Measurements from ENCODE around the gene LHX2. TPM values are rescaled to one million over a fixed set of nuclear protein-coding genes. Genes with fewer than 3 reads are reported as not detected.

LHX2 gene
- total RNA-seq, 1 experiment from 2014 or later, result 0.87 TPM

DNA sequence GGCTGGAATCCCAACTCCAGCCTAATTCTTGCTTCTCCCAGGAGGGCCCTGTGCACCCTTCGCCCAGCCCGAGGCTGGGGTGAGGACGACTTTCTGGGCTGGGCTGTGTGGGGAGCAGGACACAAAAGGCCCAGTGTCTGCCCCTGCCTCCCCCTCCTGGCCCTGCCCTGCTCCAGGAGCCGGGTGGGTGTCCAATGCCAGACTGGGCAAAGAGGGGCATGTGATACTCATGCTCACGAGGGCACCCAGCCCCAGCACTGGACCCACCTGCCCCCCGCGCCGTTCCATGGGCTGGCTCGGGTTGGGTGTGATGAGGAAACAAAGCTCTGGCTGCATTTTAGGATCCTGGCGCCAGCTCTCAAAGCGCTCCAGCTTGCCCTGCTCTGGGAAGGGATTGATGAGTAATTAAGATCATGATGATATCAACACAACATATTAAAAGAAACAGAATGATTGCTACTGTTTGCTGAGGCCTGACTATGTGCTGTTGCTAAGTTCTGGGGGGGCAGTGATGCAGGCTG is 30.7 kb downstream of the LHX2 start:
- peak; percentile 51 for DNase-seq
- peaks cover 54% of the 10 kb centered on the region for H3K27me3 ChIP-seq (ENCODE audit: control insufficient read depth, insufficient read depth, low read length)
- H3K4me3 ChIP-seq (ENCODE audit: insufficient read depth, low read depth, low read length), result no peak overlapping the region
- H3K36me3 ChIP-seq (replicated peaks; ENCODE audit: control insufficient read depth, insufficient read depth, low read length), result no peaks in the 10 kb centered on the region

DNA sequence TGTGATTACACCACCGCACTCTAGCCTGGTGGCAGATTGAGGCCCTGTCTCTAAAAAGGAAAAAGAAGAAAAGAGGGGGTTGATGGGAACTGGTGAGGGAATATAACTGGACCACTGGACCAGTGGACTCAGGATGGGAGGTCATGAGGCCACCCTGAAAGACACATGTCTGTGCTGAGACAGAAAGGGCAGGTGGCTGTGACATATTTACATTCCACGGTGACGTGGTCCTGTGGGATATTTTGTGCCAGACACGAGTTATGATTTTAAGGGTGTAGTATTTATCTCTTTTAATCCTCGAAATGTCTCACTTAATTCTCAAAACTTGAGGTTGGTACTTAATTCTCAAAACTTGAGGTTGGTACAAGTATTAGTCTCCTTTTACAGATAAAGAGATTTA is 32.9 kb downstream of the LHX2 start:
- Histone ChIP-seq H3K4me3 (ENCODE audit: insufficient read depth, low read depth, low read length) (no peak overlapping the region), H3K36me3 (replicated peaks; ENCODE audit: control insufficient read depth, insufficient read depth, low read length) (no peaks in the 10 kb centered on the region), H3K27me3 (ENCODE audit: control insufficient read depth, insufficient read depth, low read length) (peaks cover 48% of the 10 kb centered on the region)
- DNase-seq, result no peak

DNA sequence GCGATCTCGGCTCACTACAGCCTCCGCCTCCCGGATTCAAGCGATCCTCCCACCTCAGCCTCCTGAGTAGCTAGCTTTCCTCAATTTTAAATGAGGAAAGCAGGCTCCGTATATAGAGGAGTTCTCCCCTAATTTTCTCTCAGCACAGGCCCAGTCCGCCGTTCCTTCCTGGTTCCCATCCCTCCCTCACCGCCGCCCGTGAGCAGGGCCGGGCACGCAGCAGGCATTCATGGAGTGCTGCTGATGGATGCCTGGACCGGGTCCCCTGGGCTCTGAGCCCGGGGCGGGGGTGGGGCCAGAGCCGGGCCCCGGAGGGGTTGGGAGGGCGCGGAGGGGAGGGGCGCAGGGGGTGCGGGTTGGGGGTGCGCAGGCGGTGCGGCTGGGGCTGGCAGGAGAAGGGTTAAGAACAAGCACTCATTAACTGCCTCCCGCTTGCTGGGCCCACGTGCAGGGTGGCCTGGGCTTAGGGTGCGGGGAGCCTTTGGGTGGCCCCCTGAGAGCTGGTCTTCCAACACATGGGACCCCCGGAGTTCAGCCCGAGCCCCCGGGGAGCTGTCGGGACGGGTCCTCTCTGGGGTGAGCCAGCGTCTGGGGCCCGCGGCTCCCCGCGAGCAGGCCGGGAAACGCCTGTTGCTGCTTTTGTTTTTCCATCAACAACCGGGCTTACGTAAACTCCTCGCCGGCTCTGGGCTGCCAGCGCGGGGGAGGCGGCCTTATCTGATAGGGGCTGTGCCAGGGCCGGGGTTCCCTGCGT is 33.7 kb downstream of the LHX2 start:
- no peaks in the 10 kb centered on the region for H3K36me3 ChIP-seq (replicated peaks; ENCODE audit: control insufficient read depth, insufficient read depth, low read length)
- peak overlapping the region; percentile 45 for H3K4me3 ChIP-seq (ENCODE audit: insufficient read depth, low read depth, low read length)
- DNase-seq, result peak; percentile 88
- peaks cover 40% of the 10 kb centered on the region for H3K27me3 ChIP-seq (ENCODE audit: control insufficient read depth, insufficient read depth, low read length)

- H3K4me3 ChIP-seq (ENCODE audit: insufficient read depth, low read depth, low read length), result peak overlapping the region; percentile 45
- no peaks in the 10 kb centered on the region for H3K36me3 ChIP-seq (replicated peaks; ENCODE audit: control insufficient read depth, insufficient read depth, low read length)
- peaks cover 36% of the 10 kb centered on the region for H3K27me3 ChIP-seq (ENCODE audit: control insufficient read depth, insufficient read depth, low read length)
- DNase-seq, result no peak
Observed at GRCh38 chr9:124045830-124046177, 34.2 kb downstream of the LHX2 start.

DNA sequence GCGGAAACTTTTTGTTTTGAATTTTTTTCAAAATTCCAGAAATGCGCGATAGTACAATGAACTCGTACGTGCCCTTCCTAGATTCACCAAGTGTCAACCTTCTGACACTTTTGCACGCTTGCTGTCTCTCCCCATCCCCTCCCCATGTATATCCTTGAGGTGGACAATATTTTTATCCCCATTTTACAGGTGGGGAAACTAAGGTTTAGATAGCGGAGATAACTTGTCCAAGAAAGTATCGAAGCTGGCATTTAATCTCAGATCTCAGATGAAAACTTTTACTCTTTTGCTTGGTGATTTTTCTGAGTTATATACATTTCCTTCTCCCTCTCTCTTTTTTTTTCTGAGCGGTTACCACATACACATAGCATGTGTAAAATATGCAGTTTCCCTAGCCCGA is 34.6 kb downstream of the LHX2 start:
- Histone ChIP-seq H3K36me3 (replicated peaks; ENCODE audit: control insufficient read depth, insufficient read depth, low read length) (no peaks in the 10 kb centered on the region), H3K27me3 (ENCODE audit: control insufficient read depth, insufficient read depth, low read length) (peaks cover 35% of the 10 kb centered on the region), H3K4me3 (ENCODE audit: insufficient read depth, low read depth, low read length) (no peak overlapping the region; the same call in 1 of the 2 replicates)
- DNase-seq, result no peak

DNA sequence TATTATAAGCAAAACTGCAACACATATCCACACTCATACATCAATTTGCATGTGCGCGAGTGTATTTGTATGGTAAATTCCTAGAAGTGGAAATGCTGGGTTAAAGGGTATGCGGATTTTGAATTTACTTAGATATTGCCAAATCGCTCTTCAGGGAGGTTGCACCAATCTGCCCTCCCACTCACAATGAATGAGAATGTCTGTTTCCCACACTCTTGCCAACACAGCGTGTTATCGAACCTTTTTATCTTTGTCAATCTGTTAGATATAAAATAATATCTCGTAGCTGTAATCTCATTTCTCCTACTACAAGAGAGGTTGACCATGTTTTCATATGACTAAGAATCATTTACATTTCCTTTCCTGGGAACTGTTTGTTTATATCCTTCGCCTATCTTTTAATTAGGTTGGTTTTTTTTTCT is 35.7 kb downstream of the LHX2 start:
- Histone ChIP-seq H3K27me3 (ENCODE audit: control insufficient read depth, insufficient read depth, low read length) (peaks cover 26% of the 10 kb centered on the region), H3K4me3 (ENCODE audit: insufficient read depth, low read depth, low read length) (no peak overlapping the region), H3K36me3 (replicated peaks; ENCODE audit: control insufficient read depth, insufficient read depth, low read length) (no peaks in the 10 kb centered on the region)
- DNase-seq, result no peak

- no peak overlapping the region for H3K4me3 ChIP-seq (ENCODE audit: insufficient read depth, low read depth, low read length)
- peaks cover 4% of the 10 kb centered on the region for H3K27me3 ChIP-seq (ENCODE audit: control insufficient read depth, insufficient read depth, low read length)
- no peaks in the 10 kb centered on the region for H3K36me3 ChIP-seq (replicated peaks; ENCODE audit: control insufficient read depth, insufficient read depth, low read length)
- no peak for DNase-seq
Observed at GRCh38 chr9:124050955-124051354, 39.4 kb downstream of the LHX2 start.

- DNase-seq, result no peak
- H3K4me3 ChIP-seq (ENCODE audit: insufficient read depth, low read depth, low read length), result no peak overlapping the region
- H3K36me3 ChIP-seq (replicated peaks; ENCODE audit: control insufficient read depth, insufficient read depth, low read length), result no peaks in the 10 kb centered on the region
- H3K27me3 ChIP-seq (ENCODE audit: control insufficient read depth, insufficient read depth, low read length), result no peaks in the 10 kb centered on the region
Observed at GRCh38 chr9:124052401-124052800, 40.8 kb downstream of the LHX2 start.

DNA sequence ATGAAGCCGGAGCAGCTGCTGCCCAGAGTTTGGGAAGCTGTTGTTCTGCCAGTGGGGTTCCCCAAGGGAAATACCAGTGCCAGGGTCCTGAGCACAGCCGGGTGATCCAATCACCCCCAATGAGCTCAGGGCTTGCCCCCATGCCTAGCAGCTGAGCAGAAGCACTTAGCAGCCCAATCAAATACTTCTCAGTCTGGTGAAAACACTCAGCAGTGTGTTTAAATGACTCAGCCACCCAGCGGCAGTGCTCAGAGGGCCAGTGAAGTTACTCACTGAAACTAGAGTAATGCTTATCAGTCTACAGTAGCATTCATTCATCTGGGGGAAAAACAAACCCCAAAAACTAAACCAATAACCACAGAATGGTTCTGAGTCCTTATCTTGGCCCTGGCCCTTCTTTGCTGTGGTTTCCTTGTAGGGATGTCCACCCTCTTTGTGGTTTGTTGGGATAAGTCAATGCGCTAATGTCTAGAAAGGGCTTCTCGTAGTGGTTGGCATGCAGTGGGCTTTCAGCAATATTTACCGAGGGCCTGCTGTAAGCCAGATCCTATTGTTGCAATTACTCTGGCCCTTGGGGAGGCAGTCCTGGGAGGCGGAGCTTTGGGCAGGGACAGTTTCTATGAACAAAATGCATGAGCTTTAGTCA is 43.1 kb downstream of the LHX2 start:
- Histone ChIP-seq H3K4me3 (ENCODE audit: insufficient read depth, low read depth, low read length) (no peak overlapping the region), H3K36me3 (replicated peaks; ENCODE audit: control insufficient read depth, insufficient read depth, low read length) (no peaks in the 10 kb centered on the region), H3K27me3 (ENCODE audit: control insufficient read depth, insufficient read depth, low read length) (no peaks in the 10 kb centered on the region)
- no peak for DNase-seq

GRCh38 chr9:124060844-124061605 is 49.5 kb downstream of the LHX2 start:
- no peaks in the 10 kb centered on the region for H3K36me3 ChIP-seq (replicated peaks; ENCODE audit: control insufficient read depth, insufficient read depth, low read length)
- no peak overlapping the region for H3K4me3 ChIP-seq (ENCODE audit: insufficient read depth, low read depth, low read length)
- no peak for DNase-seq
- no peaks in the 10 kb centered on the region; the same call in 1 of the 2 replicates for H3K27me3 ChIP-seq (ENCODE audit: control insufficient read depth, insufficient read depth, low read length)

- Histone ChIP-seq H3K36me3 (replicated peaks; ENCODE audit: control insufficient read depth, insufficient read depth, low read length) (no peaks in the 10 kb centered on the region), H3K27me3 (ENCODE audit: control insufficient read depth, insufficient read depth, low read length) (no peaks in the 10 kb centered on the region; the same call in 1 of the 2 replicates), H3K4me3 (ENCODE audit: insufficient read depth, low read depth, low read length) (no peak overlapping the region)
- DNase-seq, result peak; percentile 63
Observed at GRCh38 chr9:124062172-124062571, 50.6 kb downstream of the LHX2 start.

DNA sequence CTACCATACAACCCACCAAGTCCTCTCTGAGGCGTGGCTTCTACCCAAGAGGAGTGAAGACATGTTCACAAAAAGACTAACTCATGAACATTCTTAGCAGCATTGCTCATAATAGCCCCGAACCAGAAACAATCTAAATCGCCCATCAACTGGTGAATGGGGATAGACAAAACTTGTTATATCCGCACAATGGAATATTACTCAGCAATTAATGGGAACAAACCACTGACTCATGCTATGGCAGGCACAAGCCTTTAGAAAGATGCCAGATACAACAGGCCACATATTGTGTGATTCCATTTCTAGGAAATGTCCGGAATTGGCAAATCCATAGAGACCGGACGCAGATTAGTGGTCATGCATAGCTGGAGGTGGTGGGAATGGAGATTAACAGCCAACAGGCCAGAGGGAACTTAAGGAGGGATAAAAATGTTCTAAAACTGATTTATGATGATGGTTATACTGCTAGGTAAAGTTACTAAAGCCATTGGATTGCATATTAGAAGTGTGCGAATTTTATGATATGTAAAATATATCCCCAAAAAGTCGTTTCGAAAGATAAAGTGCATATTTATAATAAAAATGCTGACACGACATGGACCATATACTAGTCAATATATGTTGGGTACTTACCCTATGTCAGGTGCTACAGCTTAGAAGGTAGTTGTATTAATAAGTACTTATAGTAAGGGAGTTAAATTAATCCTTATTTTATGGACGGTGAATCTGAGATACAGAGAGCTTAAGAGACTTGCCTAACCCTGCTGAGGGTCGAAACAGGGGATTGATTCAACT is 55.4 kb downstream of the LHX2 start:
- Histone ChIP-seq H3K4me3 (ENCODE audit: insufficient read depth, low read depth, low read length) (no peak overlapping the region), H3K36me3 (replicated peaks; ENCODE audit: control insufficient read depth, insufficient read depth, low read length) (no peaks in the 10 kb centered on the region), H3K27me3 (ENCODE audit: control insufficient read depth, insufficient read depth, low read length) (no peaks in the 10 kb centered on the region; the same call in 1 of the 2 replicates)
- no peak for DNase-seq

DNA sequence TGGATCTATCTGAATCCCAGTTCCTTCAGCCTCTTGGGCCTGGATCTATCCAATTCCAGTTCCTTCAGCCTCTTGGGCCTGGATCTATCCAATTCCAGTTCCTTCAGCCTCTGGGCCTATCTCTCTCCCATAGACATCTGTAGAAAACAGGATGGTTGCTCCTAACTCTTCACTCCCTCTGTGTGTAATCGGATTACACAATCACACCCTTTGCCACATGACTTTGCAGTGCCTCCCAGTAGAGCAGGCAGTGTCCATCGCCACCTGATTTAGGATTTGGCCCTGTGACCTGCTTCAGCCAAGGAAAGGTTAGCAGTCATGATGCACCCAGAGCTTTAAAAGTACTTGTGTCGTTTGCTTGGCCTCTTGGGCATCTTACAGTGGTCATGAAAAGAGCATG is 56.7 kb downstream of the LHX2 start:
- DNase-seq, result no peak
- H3K36me3 ChIP-seq (replicated peaks; ENCODE audit: control insufficient read depth, insufficient read depth, low read length), result no peaks in the 10 kb centered on the region

GRCh38 chr9:124074746-124075145 is 63.2 kb downstream of the LHX2 start:
- DNase-seq, result no peak
- H3K36me3 ChIP-seq (replicated peaks; ENCODE audit: control insufficient read depth, insufficient read depth, low read length), result no peaks in the 10 kb centered on the region
- no peaks in the 10 kb centered on the region; the same call in 1 of the 2 replicates for H3K27me3 ChIP-seq (ENCODE audit: control insufficient read depth, insufficient read depth, low read length)
- no peak overlapping the region for H3K4me3 ChIP-seq (ENCODE audit: insufficient read depth, low read depth, low read length)

More for the DNA sequence above, 56.7 kb downstream of the LHX2 start:
- H3K4me3 ChIP-seq (ENCODE audit: insufficient read depth, low read depth, low read length), result no peak overlapping the region
- no peaks in the 10 kb centered on the region; the same call in 1 of the 2 replicates for H3K27me3 ChIP-seq (ENCODE audit: control insufficient read depth, insufficient read depth, low read length)
